ENCODE measurements around the gene TEX13B.
"Not testable (repeated sequence)": the region's sequence is repeated elsewhere in the genome, so short reads cannot be mapped to it uniquely, and the experiment has no call there.

TEX13B gene, protein sequence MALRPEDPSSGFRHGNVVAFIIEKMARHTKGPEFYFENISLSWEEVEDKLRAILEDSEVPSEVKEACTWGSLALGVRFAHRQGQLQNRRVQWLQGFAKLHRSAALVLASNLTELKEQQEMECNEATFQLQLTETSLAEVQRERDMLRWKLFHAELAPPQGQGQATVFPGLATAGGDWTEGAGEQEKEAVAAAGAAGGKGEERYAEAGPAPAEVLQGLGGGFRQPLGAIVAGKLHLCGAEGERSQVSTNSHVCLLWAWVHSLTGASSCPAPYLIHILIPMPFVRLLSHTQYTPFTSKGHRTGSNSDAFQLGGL

DNA sequence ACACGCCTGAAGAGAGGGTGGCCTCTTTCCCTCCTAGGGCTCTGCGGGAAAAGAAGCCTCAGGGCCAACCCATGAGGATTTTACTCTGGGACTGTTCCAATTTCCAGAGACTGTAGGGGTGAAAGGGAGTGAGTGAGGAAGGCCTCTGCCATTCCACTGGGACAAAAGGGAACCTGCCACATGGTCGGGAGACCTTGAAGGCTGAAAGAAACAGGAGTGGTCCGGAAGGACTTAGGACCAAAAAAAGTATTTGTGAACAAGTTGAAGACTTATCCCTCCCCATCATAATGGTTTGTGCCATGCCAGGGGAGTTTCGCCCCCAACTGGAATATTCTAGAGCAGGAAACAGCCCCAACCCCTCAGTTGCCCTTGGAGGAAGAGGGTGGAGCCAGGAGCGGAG, at the start of gene TEX13B:
TEX13B (minus strand) TSS at position 15 of the 400 bp plus-strand sequence. CDS start 243 bp downstream, outside the sequence.
- no peak for DNase-seq

DNA sequence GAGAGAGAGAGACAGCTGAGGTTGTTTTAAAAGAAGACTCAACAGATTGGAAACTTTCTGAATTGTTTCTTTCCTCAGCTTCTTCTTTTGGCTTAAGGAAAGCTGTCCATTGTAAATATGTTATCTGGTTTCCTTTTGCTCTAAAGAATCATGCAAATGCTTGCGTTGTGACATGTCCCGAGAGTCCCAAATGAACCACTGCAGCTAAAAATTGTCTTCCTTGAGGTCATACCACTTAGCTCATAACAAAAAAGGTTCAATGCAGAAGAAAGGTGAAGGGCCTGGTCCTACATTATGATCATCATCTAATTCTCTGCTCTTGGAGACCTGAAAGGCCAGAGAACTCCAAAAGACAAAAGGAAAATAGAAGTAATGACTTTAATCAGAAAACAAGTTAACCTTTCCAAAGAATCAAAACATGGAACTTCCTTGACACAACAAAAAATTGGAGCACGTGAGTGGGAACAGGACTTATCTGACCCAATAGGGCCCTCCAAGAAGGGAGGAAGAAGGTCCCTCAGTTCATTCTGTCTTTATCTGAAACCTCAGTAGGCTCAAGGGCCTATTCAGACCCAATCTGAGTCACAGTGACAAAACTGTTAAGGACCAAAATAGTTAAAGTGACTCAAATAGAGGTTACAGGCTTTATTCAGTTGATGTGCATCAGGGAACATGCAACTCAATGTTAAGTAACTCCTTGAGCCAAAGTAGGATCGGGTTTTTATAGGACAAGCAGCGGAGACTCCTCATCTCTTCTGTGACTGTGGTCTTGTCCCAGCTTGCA, 48.0 kb upstream of the TEX13B start:
- no peak for DNase-seq

DNA sequence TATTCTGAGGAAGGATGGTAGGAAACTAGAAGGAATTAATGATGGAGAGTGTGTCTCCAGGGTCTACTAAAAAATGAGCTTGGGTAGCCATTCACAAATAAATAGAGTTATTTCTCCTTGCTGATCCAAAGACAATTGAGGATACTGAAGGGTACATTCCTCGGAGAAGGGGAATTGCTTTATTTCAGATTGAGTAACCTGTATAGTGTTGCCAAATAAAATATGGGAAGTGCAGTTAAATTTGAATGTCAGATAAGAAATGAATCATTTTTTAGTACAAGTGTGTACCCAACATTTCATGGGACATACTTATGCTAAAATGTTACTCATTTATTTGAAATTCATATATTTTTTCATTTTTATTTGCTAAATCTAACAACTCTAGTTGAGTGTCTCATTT, 46.7 kb upstream of the TEX13B start:
- DNase-seq, result no peak

DNA sequence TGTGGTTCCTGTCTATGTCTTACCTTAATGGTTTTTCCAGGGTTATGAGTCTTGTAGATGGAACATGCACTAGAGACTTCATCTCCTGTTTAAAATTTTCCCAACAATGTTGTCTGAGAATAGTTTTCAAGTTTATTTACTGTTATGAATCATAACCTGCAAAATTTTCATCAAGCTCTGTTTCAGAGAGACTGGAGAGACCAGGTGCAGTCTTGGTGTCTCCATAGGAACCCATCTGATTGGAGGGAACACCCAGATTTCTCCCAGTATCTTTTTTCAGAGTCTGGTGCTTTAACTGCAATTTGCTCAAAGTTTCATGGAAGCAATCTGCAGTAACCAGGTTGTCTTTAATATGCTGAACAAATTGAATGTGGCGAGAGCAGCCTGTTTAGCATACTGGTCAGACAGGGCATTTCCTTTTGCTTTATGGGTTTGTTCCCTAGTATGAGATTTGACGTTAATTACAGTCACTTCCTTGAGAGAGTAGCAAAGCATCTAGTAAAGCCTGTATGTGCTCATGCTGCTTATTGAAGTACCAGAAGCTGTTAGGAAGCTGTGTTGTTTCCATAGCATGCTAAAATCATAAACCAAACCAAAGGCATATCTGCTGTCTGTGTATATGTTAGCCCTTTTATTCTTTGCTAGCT, 43.9 kb upstream of the TEX13B start:
- DNase-seq, result no peak

DNA sequence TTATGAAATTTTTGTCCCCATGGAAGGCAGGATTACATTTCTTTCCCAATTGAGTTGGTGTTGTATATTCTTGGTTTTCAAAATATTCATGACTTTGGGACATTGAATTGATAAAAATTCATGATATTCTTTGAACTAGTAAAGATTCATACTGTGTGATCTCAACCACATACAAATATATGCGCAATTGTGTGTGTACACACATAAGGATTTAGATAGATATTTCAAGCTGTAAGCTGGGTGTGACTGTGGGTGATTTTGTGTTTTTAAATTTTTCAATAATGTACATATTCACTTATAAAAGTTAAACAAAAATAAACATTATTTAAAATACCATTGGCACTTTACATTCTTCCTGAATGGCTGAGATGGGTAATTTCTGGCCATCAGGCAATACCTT, 43.2 kb upstream of the TEX13B start:
- no peak for DNase-seq

DNA sequence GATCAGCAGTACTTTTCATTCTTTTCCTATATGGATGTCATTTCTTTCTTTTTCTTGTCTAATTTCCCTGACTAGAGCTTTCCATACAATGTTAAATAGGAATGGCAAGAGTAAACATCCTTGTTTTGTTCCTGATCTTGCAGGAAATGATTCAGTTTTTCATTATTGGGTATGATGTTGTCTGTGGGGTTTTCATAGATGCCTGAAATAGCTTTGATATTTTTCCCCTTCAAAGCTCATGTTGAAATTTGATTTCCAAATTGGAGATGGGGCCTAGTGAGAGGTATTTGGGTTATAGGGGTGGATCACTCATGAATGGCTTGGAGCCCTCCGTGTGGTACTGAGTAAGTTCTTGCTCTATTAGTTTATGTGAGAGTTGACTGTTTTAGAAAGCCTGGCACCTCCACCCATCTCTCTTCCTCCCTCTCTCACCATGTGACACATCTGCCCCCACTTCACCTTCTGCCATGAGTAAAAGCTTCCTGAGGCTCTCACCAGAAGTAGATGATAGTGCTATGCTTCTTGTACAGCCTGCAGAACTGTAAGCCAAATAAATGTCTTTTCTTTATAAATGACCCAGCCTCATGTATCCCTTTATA, 40.4 kb upstream of the TEX13B start:
- no peak for DNase-seq

DNA sequence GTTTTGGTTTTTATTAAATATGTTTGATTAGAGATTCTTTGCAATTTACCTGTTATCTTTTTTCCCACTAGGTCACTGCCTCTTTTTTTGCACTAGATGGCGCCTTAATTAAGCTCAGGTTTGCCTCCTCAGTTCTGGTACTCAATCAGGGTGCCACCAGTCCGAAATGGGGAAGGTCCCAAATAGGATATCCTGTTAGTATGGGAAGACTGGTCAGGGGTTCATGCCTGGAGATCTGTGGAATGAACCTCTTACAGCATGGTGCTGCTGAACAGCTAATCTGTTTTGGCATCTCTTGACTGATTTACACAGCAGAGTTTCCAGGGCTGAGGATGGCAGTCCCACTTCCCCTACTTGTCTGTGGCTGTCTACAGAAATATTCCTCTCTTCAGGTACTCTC, 38.5 kb upstream of the TEX13B start:
- DNase-seq, result no peak

DNA sequence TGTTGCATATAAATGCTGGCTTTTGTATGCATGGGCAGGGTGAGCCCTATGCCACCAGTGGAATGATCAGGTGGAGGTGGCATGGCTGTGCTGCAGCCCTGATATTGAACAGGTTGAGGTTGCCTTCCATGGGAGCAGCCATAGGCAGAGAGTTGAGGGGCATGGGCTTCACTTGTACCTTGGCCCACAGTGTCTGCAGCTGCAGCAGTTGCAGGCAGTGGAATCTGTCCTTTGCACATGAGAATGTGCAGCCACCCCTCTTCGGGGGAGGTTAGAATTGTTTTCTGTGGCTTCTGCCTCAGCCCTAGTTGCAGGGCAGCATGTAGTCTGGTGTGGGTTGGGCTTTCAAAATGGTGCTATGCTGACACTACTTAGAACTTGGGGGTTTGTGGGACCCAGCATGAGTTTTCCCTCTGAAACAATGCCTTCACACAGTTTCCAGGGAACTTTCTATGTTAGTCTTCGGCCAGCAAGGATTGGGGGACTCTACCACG, 37.3 kb upstream of the TEX13B start:
- no peak for DNase-seq

DNA sequence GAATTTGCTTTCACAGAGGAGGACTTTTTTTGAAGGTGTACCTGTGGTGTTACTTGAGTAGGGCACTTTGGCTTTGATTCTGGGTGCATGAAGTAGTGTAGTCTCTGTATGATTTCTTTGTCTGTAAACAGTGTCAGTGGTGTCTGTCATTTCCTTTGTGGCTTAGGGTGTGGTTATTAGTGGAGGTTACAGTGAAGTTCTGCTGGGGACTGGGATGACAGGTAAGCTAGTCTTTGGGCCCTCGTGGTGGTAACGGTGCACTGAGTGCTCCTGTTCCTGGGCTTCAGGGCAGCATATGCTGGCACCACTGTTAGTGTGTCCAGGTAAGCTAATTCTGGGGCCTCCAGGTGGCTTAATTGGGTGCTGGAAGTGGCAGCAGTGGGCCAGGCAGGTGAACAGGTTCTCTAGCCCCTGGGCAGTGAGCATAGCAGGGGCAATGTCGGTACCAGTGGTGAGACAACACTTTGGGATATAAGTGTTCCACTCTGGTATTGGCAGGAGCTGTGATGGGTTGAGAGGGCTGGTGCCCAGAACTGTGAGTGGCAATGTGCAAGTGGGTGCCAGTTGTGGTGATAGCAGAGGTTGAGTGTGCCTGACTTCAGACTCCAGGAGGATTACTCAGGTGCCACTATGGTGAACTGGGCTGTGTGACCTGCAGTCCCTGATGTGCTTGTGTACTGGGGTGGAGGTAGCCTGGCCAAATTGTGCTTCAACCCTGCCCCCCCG, 36.6 kb upstream of the TEX13B start:
- no peak for DNase-seq

DNA sequence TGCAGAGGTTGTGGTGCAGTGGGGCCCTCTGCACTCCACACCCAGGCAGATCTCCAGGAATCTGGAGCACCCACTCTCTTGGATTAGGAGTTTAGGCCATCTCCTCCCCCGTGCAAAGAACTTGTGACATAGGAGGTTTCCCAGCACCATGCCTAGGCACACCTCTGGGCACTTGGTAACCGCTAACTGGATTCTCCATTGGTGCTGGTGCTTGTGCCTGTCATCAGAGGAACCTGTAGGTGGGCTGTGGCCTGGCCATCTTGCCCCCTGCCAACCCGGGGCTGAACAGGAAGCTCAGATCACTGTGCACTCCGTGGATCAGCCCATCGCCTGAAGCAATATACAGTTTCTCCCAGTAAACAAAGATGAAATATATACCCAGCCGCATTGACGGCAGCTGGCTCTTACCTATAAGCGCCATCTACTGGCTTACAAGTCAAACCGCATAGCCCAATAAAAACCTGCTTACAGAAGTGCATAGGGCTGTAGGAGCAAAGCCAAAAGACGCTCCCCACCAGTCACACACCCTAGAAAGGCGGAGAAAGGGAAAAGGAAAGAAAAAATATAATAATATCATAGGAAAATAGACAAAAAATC, 19.1 kb upstream of the TEX13B start:
- DNase-seq, result no peak

DNA sequence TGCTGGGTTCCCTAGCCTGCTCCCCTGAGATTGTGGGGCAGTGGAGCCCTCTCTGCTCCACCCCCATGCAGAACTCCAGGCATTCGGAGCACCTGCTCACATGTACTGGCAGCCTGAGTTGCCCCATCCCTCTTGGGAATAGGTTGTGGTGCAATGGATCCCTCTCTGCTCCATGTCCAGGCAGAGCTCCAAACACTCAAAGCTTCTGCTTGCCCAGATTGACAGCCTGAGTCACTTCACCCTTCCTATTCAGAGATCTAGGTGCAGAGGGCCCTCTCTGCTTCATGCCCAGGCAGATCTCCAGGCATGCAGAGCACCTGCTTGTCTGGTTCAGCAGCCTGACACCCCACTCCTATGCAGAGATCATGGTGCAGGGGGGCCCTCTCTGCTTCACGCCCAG, 18.6 kb upstream of the TEX13B start:
- no peak for DNase-seq

DNA sequence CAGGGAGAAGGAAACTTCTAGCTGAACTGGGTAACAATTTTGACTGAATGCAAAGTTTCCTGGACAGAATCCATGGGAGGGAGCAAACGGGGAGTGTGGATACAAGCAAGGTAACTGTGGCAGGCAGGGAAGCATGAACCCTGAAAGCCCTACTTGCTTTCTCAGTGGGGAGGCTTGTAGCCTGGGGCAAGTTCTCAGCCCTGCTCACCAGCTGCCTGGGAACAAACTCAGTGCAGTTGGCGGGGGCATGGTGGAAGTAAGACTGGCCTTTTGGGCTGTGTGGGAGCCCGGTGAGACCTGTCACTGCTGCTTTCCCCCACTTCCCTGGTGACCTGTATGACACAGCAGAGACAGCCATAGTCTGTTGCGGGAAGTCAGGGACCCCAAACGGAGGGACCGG, 14.0 kb upstream of the TEX13B start:
- no peak for DNase-seq

DNA sequence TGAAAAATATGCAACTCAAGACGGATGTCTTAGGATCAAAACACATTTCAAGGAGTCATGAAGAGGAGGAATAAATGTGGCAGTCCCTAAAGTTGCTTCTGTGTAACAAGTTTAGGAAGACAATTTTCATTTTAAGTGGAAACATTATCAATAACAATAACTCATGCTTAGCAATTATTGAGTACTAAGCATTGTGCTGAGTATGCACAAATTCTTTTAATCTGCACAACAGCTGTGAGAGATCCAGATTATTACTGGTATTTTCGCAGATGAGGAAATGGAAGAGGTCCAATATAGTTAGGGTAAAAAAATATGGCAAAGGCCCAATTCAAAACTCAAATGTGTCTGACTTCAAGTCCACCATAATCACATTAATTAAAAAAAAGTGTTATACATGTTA, 2.9 kb upstream of the TEX13B start:
- DNase-seq, result no peak

DNA sequence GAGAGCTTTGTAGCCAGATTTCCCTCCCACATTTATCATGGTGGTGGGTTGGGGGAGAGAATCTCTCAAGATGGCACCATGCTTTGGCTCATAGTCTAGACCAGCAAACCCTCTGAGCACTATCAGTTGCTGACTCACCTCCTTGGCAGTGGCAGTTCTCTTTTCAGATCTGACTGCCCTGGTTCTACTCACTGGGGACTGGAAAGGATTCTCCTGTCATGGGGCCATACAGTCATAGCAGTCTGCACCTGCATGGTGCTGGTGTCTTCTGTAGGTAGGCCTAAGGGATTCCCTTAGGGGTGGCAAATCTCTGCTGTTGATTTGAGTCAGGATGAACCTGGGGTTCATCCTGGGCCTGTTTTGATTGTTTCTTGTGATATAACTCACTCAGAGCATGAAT, 2.6 kb downstream of the TEX13B start:
- DNase-seq, result no peak

DNA sequence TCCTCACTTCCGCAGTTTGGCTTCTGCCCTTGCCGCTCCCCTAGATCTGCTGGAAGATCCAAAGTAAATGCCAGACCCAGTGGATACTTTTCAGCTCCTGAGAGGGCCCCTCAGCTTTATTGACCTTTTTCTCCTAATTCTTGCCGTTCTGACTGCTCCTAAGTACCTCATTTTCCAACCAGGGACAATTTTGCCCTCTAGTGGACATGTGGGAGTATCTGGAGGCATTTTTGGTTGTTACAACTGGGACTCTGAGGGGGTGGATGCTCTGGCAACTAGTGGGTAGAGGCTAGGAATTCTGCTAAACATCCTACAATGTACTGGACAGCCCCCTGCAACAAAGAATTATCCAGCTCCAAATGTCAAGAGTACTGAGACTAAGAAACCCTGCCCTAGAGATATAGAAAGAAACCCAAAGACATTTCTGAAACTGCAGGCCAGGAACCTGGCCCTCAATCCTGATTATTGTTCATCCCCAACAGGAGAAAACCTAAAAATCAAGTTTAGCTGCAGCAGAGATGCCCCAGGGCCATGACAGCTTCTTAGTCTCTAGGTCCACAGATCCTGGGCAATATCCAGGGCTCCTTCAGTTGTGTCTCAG, 3.4 kb downstream of the TEX13B start:
- DNase-seq, result no peak

DNA sequence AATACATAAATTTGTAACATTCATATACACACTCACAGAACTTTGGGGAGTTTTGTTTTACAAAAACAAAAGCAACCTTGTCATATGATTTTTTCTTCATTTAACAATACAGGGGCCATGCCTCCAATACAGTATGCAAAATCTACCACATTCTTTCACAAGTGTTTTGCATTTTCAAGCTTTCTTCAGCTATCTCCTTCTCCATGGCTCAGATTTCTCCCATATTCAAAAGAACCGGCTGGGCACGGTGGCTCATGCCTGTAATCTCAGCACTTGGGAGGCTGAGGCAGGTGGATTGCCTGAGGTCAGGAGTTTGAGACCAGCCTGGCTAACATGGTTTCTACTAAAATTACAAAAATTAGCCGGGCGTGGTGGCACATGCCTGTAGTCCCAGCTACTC, 4.1 kb downstream of the TEX13B start:
- no peak for DNase-seq

DNA sequence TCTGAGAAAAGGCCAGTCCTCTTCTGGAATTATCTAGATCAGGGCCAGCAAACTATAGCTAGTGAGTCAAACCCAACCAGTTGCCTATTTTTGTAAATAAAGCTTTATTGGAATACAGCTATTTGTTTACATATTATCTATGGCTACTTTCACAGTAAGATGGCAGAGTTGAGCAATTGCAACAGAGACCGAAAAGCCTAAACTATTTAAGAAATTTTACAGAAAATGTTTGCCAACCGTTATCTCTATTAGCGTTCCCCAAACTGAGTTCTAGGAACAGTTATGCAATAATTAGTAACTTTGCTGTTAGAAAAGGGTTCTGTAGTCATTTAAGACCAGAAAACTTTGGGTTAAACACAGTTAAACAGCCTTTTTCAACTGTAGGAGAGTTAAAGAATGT, 10.5 kb downstream of the TEX13B start:
- no peak for DNase-seq

DNA sequence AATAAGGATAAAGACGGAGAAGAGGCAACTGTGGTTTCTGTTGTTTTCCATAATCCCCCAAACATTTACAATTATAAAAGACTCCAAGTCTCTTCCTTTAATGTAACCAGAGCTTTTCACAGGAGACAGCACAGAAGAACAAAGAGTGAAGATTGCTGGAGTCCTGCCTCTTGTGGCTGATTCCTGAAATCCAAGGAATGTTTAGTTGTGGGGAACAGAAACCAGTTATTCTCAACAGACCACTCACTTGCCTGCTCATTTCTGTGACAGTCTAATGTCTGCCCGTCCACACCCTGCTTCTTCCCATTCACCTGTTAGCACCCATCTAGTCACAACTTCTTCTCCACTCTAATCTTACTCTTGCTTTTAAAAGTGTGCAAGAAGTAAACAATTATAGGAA, 12.1 kb downstream of the TEX13B start:
- DNase-seq, result no peak

DNA sequence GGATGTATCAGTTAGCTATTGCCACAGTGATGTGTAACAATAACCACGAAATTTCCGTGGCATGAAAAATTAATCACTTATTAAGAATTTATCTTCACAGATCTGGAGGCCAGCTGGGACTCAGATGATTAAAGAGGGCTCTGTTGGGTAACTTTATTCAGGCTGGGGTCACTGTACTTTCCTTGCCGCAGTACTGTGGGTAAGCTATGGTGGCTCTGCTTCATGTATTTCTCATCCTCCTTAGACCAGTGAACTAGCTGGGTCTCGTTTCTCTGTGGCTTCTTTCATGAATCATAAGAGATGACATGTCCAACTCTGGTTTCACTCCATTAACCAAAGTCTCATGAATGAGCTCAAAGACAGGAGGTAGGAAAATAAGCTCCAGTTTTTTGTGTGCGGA, 13.5 kb downstream of the TEX13B start:
- no peak for DNase-seq

DNA sequence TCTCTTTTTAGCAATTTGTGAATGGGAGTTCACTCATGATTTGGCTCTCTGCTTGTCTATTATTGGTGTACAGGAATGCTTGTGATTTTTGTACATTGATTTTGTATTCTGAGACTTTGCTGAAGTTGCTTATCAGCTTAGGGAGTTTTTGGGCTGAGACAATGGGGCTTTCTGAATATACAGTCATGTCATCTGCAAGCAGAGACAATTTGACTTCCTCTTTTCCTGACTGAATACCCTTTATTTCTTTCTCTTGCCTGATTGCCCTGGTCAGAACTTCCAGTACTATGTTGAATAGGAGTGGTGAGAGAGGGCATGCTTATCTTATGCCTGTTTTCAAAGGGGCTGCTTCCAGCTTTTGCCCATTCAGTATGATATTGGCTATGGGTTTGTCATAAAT, 26.8 kb downstream of the TEX13B start:
- not testable (repeated sequence) for DNase-seq

DNA sequence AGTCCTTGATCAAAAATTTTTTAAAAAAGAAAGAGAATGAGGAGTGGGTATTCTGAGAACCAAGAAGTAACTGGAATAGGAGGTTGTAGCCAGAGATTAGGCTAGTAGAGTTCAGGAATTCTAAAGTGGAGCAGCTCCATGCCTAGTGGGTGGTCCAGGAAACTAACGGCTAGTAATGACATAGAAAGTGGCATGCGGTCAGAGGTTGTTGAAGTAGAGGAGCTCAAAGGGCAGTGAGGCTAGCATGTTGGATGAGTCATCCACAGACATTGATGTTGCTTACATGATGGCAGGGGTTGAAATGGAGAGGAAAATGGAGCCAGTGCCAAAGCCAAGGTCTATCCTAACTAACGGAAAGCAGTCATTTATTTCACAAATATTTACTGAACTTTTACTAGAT, 42.1 kb downstream of the TEX13B start:
- DNase-seq, result no peak

DNA sequence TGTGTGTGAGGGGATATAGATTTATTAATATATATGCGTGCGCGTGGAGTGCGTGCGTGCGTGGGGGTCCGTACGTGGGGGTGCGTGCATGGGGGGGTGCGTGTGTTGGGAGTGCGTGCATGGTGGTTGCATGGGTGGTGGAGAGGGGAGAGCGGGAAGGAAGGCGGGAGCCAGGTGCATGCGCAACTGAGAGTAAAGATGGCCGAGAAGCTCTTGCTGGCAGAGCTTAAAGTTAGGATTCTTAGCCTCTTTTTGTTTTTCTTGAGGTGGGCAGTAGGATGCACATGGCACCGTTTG, 45.8 kb downstream of the TEX13B start:
- DNase-seq, result no peak
